Measurements from ENCODE around the gene RANBP3.
"Not testable (repeated sequence)": the region's sequence is repeated elsewhere in the genome, so short reads cannot be mapped to it uniquely, and the experiment has no call there.

RANBP3 gene

GRCh38 chr19:5894704-5895349 lies 83.1 kb downstream of the RANBP3 start:
- peaks cover 26% of the 10 kb centered on the region for H3K36me3 ChIP-seq (ENCODE audit: control insufficient read depth, insufficient read depth, low read length, severe bottlenecking)
- peaks cover 4% of the 10 kb centered on the region for H3K27me3 ChIP-seq (replicated peaks; ENCODE audit: control insufficient read depth, insufficient read depth, low read length)
- DNase-seq (ENCODE audit: low read depth), result no peak

GRCh38 chr19:5893907-5894703 lies 83.8 kb downstream of the RANBP3 start:
- Histone ChIP-seq H3K27me3 (replicated peaks; ENCODE audit: control insufficient read depth, insufficient read depth, low read length) (peaks cover 4% of the 10 kb centered on the region), H3K9me3 (ENCODE audit: control insufficient read depth, low read length) (no peaks in the 10 kb centered on the region), H3K4me1 (ENCODE audit: control insufficient read depth, insufficient read depth, low read length) (peaks cover 13% of the 10 kb centered on the region), H3K9ac (ENCODE audit: low read length) (no peak overlapping the region), H3K36me3 (ENCODE audit: control insufficient read depth, insufficient read depth, low read length, severe bottlenecking) (peaks cover 24% of the 10 kb centered on the region), H3K4me3 (ENCODE audit: low read length) (no peak overlapping the region)
- DNase-seq (ENCODE audit: low read depth), result no peak

More at GRCh38 chr19:5894704-5895349, 83.1 kb downstream of the RANBP3 start:
- Histone ChIP-seq H3K4me3 (ENCODE audit: low read length) (no peak overlapping the region), H3K9me3 (ENCODE audit: control insufficient read depth, low read length) (no peaks in the 10 kb centered on the region), H3K9ac (ENCODE audit: low read length) (no peak overlapping the region), H3K4me1 (ENCODE audit: control insufficient read depth, insufficient read depth, low read length) (peaks cover 13% of the 10 kb centered on the region)

GRCh38 chr19:5893296-5893903 lies 84.5 kb downstream of the RANBP3 start:
- Histone ChIP-seq H3K9me3 (ENCODE audit: control insufficient read depth, low read length) (no peaks in the 10 kb centered on the region), H3K9ac (ENCODE audit: low read length) (no peak overlapping the region), H3K4me3 (ENCODE audit: low read length) (no peak overlapping the region), H3K4me1 (ENCODE audit: control insufficient read depth, insufficient read depth, low read length) (peaks cover 13% of the 10 kb centered on the region), H3K27me3 (replicated peaks; ENCODE audit: control insufficient read depth, insufficient read depth, low read length) (peaks cover 4% of the 10 kb centered on the region), H3K36me3 (ENCODE audit: control insufficient read depth, insufficient read depth, low read length, severe bottlenecking) (peaks cover 24% of the 10 kb centered on the region)
- DNase-seq (ENCODE audit: low read depth), result no peak

GRCh38 chr19:5892772-5893275 lies 85.1 kb downstream of the RANBP3 start:
- Histone ChIP-seq H3K4me3 (ENCODE audit: low read length) (no peak overlapping the region), H3K9me3 (ENCODE audit: control insufficient read depth, low read length) (no peaks in the 10 kb centered on the region), H3K4me1 (ENCODE audit: control insufficient read depth, insufficient read depth, low read length) (peaks cover 13% of the 10 kb centered on the region), H3K36me3 (ENCODE audit: control insufficient read depth, insufficient read depth, low read length, severe bottlenecking) (peaks cover 24% of the 10 kb centered on the region), H3K27me3 (replicated peaks; ENCODE audit: control insufficient read depth, insufficient read depth, low read length) (peaks cover 4% of the 10 kb centered on the region), H3K9ac (ENCODE audit: low read length) (no peak overlapping the region)
- no peak for DNase-seq (ENCODE audit: low read depth)

- Histone ChIP-seq H3K4me3 (ENCODE audit: low read length) (no peak overlapping the region), H3K27me3 (replicated peaks; ENCODE audit: control insufficient read depth, insufficient read depth, low read length) (peaks cover 4% of the 10 kb centered on the region), H3K36me3 (ENCODE audit: control insufficient read depth, insufficient read depth, low read length, severe bottlenecking) (peaks cover 24% of the 10 kb centered on the region), H3K4me1 (ENCODE audit: control insufficient read depth, insufficient read depth, low read length) (peaks cover 13% of the 10 kb centered on the region), H3K9me3 (ENCODE audit: control insufficient read depth, low read length) (no peaks in the 10 kb centered on the region), H3K9ac (ENCODE audit: low read length) (peak overlapping the region; percentile 52)
- peak; percentile 68 for DNase-seq (ENCODE audit: low read depth)
These were observed 85.8 kb downstream of the RANBP3 start for GRCh38 chr19:5891938-5892771.

- no peak for DNase-seq (ENCODE audit: low read depth)
- no peak overlapping the region for H3K9ac ChIP-seq (ENCODE audit: low read length)
These were observed 86.4 kb downstream of the RANBP3 start for GRCh38 chr19:5891572-5891937.

GRCh38 chr19:5890099-5890498 lies 87.8 kb downstream of the RANBP3 start:
- H3K4me3 ChIP-seq (ENCODE audit: low read length), result no peak overlapping the region
- peaks cover 4% of the 10 kb centered on the region for H3K27me3 ChIP-seq (replicated peaks; ENCODE audit: control insufficient read depth, insufficient read depth, low read length)
- H3K9ac ChIP-seq (ENCODE audit: low read length), result no peak overlapping the region
- H3K4me1 ChIP-seq (ENCODE audit: control insufficient read depth, insufficient read depth, low read length), result peaks cover 13% of the 10 kb centered on the region
- DNase-seq (ENCODE audit: low read depth), result no peak
- H3K36me3 ChIP-seq (ENCODE audit: control insufficient read depth, insufficient read depth, low read length, severe bottlenecking), result peaks cover 6% of the 10 kb centered on the region
- no peaks in the 10 kb centered on the region for H3K9me3 ChIP-seq (ENCODE audit: control insufficient read depth, low read length)

More at GRCh38 chr19:5891572-5891937, 86.4 kb downstream of the RANBP3 start:
- Histone ChIP-seq H3K27me3 (replicated peaks; ENCODE audit: control insufficient read depth, insufficient read depth, low read length) (peaks cover 4% of the 10 kb centered on the region), H3K36me3 (ENCODE audit: control insufficient read depth, insufficient read depth, low read length, severe bottlenecking) (peaks cover 21% of the 10 kb centered on the region), H3K4me1 (ENCODE audit: control insufficient read depth, insufficient read depth, low read length) (peaks cover 13% of the 10 kb centered on the region), H3K9me3 (ENCODE audit: control insufficient read depth, low read length) (no peaks in the 10 kb centered on the region), H3K4me3 (ENCODE audit: low read length) (no peak overlapping the region)

GRCh38 chr19:5889288-5889971 lies 88.5 kb downstream of the RANBP3 start:
- Histone ChIP-seq H3K4me3 (ENCODE audit: low read length) (no peak overlapping the region), H3K36me3 (ENCODE audit: control insufficient read depth, insufficient read depth, low read length, severe bottlenecking) (no peaks in the 10 kb centered on the region), H3K9me3 (ENCODE audit: control insufficient read depth, low read length) (no peaks in the 10 kb centered on the region), H3K9ac (ENCODE audit: low read length) (no peak overlapping the region), H3K27me3 (replicated peaks; ENCODE audit: control insufficient read depth, insufficient read depth, low read length) (peaks cover 4% of the 10 kb centered on the region), H3K4me1 (ENCODE audit: control insufficient read depth, insufficient read depth, low read length) (peaks cover 13% of the 10 kb centered on the region)
- no peak for DNase-seq (ENCODE audit: low read depth)

GRCh38 chr19:5884065-5884811 lies 93.7 kb downstream of the RANBP3 start:
- H3K4me3 ChIP-seq (ENCODE audit: low read length); H3K36me3 ChIP-seq (ENCODE audit: control insufficient read depth, insufficient read depth, low read length, severe bottlenecking); H3K27me3 ChIP-seq (replicated peaks; ENCODE audit: control insufficient read depth, insufficient read depth, low read length); H3K9me3 ChIP-seq (ENCODE audit: control insufficient read depth, low read length); H3K9ac ChIP-seq (ENCODE audit: low read length); DNase-seq (ENCODE audit: low read depth): not testable (repeated sequence)
- H3K4me1 ChIP-seq (ENCODE audit: control insufficient read depth, insufficient read depth, low read length), result peaks cover 12% of the 10 kb centered on the region

Measured in adipocyte (in vitro differentiated cells).